Osteocyte (in vitro differentiated cells): ENCODE measurements around the gene YTHDF2. TPM values are rescaled to one million over a fixed set of nuclear protein-coding genes. Genes with fewer than 3 reads are reported as not detected.
"Not testable (repeated sequence)": the region's sequence is repeated elsewhere in the genome, so short reads cannot be mapped to it uniquely, and the experiment has no call there.

Experiments
- DNase-seq: peaks from one replicate; pipeline ENCODE4 v3.0.0; 2021; ENCODE audit warnings: mixed read lengths; ENCODE audit not compliant: unreplicated experiment; ENCODE audit errors: extremely low spot score
- H3K27ac Mint-ChIP-seq: one replicate; pipeline ENCODE4 v1.8.0; 2021; ENCODE audit warnings: mild to moderate bottlenecking, mixed read lengths; ENCODE audit not compliant: unreplicated experiment
- H3K27me3 Mint-ChIP-seq: one replicate; pipeline ENCODE4 v1.8.0; 2021; ENCODE audit warnings: mixed read lengths; ENCODE audit not compliant: unreplicated experiment
- H3K36me3 Mint-ChIP-seq: one replicate; pipeline ENCODE4 v1.8.0; 2021; ENCODE audit warnings: mixed read lengths; ENCODE audit not compliant: unreplicated experiment
- H3K4me1 Mint-ChIP-seq: one replicate; pipeline ENCODE4 v1.8.0; 2021; ENCODE audit warnings: mixed read lengths; ENCODE audit not compliant: unreplicated experiment
- H3K4me3 Mint-ChIP-seq: one replicate; pipeline ENCODE4 v1.8.0; 2021; ENCODE audit warnings: mild to moderate bottlenecking, moderate library complexity, mixed read lengths; ENCODE audit not compliant: unreplicated experiment
- H3K9me3 Mint-ChIP-seq: one replicate; pipeline ENCODE4 v1.8.0; 2021; ENCODE audit warnings: mixed read lengths; ENCODE audit not compliant: unreplicated experiment
- CTCF ChIP-seq: fragments of 200-600 bp; sonication (generic); IDR thresholded peaks from 2 replicates; pipeline ENCODE4 v1.5.0; 2021; ENCODE audit warnings: antibody characterized with exemption, mild to moderate bottlenecking, moderate library complexity
- total RNA-seq: library from RNA; stranded (reverse); gene quantifications from 2 replicates; pipeline ENCODE4 v1.2.1, GENCODE V29; 2021

YTHDF2 gene
- total RNA-seq, 1 donor from 2014 or later = 82.6 TPM

DNA sequence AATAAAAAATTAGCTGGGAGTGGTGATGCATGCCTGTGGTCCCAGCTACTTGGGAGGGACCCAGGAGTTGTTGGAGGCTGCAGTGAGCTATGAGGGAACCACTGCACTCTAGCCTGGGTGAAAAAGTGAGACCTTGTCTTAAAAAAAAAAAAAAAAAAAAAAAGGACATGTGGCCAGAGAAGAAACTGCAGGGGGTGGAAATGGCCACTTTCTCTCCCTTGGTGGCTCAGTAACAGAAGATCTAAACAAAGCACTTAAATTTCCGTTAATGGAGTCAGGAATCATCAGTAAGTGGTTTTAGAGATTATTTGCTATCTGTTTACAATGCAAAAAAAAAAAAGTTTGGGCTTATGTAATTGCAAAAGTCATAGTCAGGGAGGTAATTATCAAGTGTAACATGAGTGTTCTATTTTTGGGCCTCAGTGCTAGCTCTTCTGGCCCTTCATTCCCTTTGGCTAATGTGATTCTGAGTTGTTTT, 55.9 kb downstream of the YTHDF2 start:
- TF ChIP-seq CTCF = no peak
- H3K9me3 Mint-ChIP-seq = no peaks in the 10 kb centered on the region
- no peaks in the 10 kb centered on the region for H3K36me3 Mint-ChIP-seq
- no peaks in the 10 kb centered on the region for H3K4me1 Mint-ChIP-seq
- H3K4me3 Mint-ChIP-seq = no peak overlapping the region
- DNase-seq = no peak
- H3K27ac Mint-ChIP-seq = no peak overlapping the region
- peaks cover 5% of the 10 kb centered on the region for H3K27me3 Mint-ChIP-seq

GRCh38 chr1:28794582-28794981, 57.8 kb downstream of the YTHDF2 start:
- not testable (repeated sequence) for DNase-seq, H3K4me1 Mint-ChIP-seq, H3K4me3 Mint-ChIP-seq, H3K27me3 Mint-ChIP-seq, H3K9me3 Mint-ChIP-seq, H3K36me3 Mint-ChIP-seq, H3K27ac Mint-ChIP-seq

DNA sequence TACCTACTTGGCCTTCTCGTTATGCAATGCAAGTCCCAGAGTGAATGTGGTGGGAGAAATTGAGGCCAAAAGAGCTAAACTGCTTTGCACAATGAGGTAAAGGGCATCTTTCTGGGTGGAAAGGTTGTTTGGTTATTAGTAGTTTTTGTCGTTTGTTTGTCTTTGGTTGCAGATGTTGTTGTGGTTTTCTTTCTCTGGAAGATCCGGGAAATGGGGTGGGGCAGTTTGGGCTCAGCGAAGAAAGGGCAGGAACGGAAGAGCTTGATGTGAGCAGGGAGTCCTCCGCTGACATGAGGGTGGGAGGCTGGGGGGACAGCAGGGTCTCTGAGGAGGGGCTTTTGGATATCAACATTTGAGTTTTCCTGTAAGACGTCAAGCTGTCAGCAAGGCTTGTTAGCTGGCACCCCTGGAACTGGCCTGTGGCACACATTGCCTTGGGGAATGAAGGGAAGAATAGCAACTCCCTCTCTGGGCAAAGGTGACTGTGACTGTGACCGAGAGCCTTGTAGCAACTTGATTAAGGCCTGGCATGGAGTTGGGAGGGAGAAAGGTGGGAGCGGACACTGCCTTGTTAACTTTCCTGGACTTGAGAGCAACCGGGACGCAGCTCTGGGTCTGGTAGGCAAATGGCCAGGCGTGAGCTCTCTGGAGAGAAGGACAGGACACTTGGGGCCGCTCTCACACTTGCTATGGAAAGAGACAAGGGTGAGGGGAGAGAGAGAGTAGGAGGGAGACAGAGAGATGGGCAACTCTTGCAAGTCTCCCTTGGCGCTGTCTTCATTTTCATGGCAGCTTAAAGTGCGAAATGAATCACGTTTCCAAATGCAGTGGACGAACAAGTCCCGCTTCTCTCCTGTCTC, 59.8 kb downstream of the YTHDF2 start:
- Mint-ChIP-seq H3K36me3 (no peaks in the 10 kb centered on the region), H3K27ac (no peak overlapping the region), H3K4me1 (peaks cover 2% of the 10 kb centered on the region), H3K9me3 (no peaks in the 10 kb centered on the region), H3K4me3 (no peak overlapping the region), H3K27me3 (peaks cover 9% of the 10 kb centered on the region)
- TF ChIP-seq CTCF = no peak
- no peak for DNase-seq

GRCh38 chr1:28800324-28800723, 63.6 kb downstream of the YTHDF2 start:
- H3K4me1 Mint-ChIP-seq = peaks cover 5% of the 10 kb centered on the region
- no peak for DNase-seq
- peaks cover 7% of the 10 kb centered on the region for H3K27me3 Mint-ChIP-seq
- TF ChIP-seq CTCF = no peak
- no peaks in the 10 kb centered on the region for H3K36me3 Mint-ChIP-seq
- H3K9me3 Mint-ChIP-seq = no peaks in the 10 kb centered on the region
- H3K27ac Mint-ChIP-seq = no peak overlapping the region
- H3K4me3 Mint-ChIP-seq = no peak overlapping the region

DNA sequence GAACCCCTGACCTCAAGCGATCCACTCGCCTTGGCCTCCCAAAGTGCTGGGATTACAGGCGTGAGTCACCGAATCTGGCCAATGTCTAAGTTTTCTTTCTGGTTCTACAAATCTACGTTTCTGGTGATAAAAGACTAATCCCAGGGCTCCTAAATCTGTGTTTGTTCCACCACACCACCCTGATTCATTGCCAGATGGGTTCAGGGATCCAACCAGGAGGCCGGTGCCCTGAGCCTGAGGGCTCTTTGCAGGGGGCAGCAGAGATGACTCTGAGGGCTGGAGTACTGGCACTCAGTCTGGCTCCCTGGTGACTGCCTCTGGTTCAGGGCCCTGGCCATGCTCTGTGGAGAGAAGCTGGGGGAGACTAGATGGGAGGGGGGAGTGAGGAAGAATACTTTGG, 64.7 kb downstream of the YTHDF2 start:
- H3K4me3 Mint-ChIP-seq = no peak overlapping the region
- peaks cover 4% of the 10 kb centered on the region for H3K27me3 Mint-ChIP-seq
- no peak overlapping the region for H3K27ac Mint-ChIP-seq
- peaks cover 5% of the 10 kb centered on the region for H3K4me1 Mint-ChIP-seq
- no peaks in the 10 kb centered on the region for H3K36me3 Mint-ChIP-seq
- DNase-seq = no peak
- TF ChIP-seq CTCF = no peak
- no peaks in the 10 kb centered on the region for H3K9me3 Mint-ChIP-seq
